DND-41 (cell line): ENCODE results near the gene MRPS10.

Source experiments
- ATAC-seq: fragments of 200-7000 bp; cut with Tn5 transposase; 3 replicates; pipeline ENCODE4 v1.9.1; 2021; ENCODE audit warnings: low read depth; ENCODE audit not compliant: insufficient read depth
- DNase-seq: peaks from one replicate; pipeline ENCODE4 v3.0.0-alpha.2; 2020
- H2AFZ ChIP-seq: 2 replicates; pipeline ENCODE4 v1.6.0; 2012; ENCODE audit warnings: low read depth, low read length
- H3K27ac ChIP-seq: 2 replicates; pipeline ENCODE4 v1.5.1; 2012; ENCODE audit warnings: low read length, inconsistent platforms
- H3K27me3 ChIP-seq: fragments of 200-600 bp; sonication (generic); 2 replicates; pipeline ENCODE4 v1.6.0; 2012; ENCODE audit warnings: low read length, mild to moderate bottlenecking, inconsistent platforms; ENCODE audit not compliant: insufficient read depth, poor library complexity
- H3K36me3 ChIP-seq: 2 replicates; pipeline ENCODE4 v1.5.1; 2012; ENCODE audit warnings: low read length, inconsistent platforms; ENCODE audit not compliant: insufficient read depth
- H3K4me1 ChIP-seq: 2 replicates; pipeline ENCODE4 v1.5.1; 2012; ENCODE audit warnings: mild to moderate bottlenecking, low read length; ENCODE audit not compliant: insufficient read depth
- H3K4me2 ChIP-seq: 2 replicates; pipeline ENCODE4 v1.6.0; 2012; ENCODE audit warnings: mild to moderate bottlenecking, moderate library complexity, low read length, inconsistent platforms; ENCODE audit not compliant: insufficient read depth
- H3K4me3 ChIP-seq, 2 experiments: fragments of 200-600 bp in 1 of 2; shearing (Covaris generic) in 1 of 2; 2 replicates each; pipeline ENCODE4 v1.5.1; 2012 to 2016; ENCODE audit warnings: inconsistent platforms in 2 of 2, low read length in 2 of 2, mild to moderate bottlenecking in 2 of 2, low read depth in 1 of 2, moderate library complexity in 1 of 2
- H3K79me2 ChIP-seq: 2 replicates; pipeline ENCODE4 v1.6.0; 2012; ENCODE audit warnings: low read length, inconsistent platforms; ENCODE audit not compliant: insufficient read depth
- H3K9ac ChIP-seq: 2 replicates; pipeline ENCODE4 v1.6.0; 2012; ENCODE audit warnings: low read depth, mild to moderate bottlenecking, inconsistent platforms, low read length, moderate library complexity
- H3K9me3 ChIP-seq: 2 replicates; pipeline ENCODE4 v1.5.1; 2012; ENCODE audit warnings: low read length, moderate library complexity, mild to moderate bottlenecking, inconsistent platforms; ENCODE audit not compliant: insufficient read depth, severe bottlenecking
- H4K20me1 ChIP-seq: 2 replicates; pipeline ENCODE4 v1.6.0; 2012; ENCODE audit warnings: low read length; ENCODE audit not compliant: insufficient read depth
- EZH2 ChIP-seq: IDR thresholded peaks from 3 replicates; pipeline ENCODE4 v1.6.1; 2012; ENCODE audit warnings: borderline replicate concordance, low read depth, mild to moderate bottlenecking, moderate library complexity, low read length, inconsistent platforms; ENCODE audit not compliant: severe bottlenecking
- TF ChIP-seq, protein P1 (sequence below): IDR thresholded peaks from 2 replicates; pipeline ENCODE4 v1.5.1; 2012; ENCODE audit warnings: borderline replicate concordance, low read length, moderate library complexity, mild to moderate bottlenecking; ENCODE audit not compliant: poor library complexity, severe bottlenecking; ENCODE audit errors: extremely low read depth

MRPS10 gene

GRCh38 chr6:42249279-42249678 is 31.6 kb upstream of the MRPS10 start:
- H3K9me3 ChIP-seq: no peaks in the 10 kb centered on the region
- H2AFZ ChIP-seq: no peak overlapping the region
- H3K9ac ChIP-seq: no peak overlapping the region
- ATAC-seq: no peak
- H3K4me2 ChIP-seq: no peak overlapping the region
- H3K36me3 ChIP-seq: peaks cover 5% of the 10 kb centered on the region; the same call in 1 of the 2 replicates
- no peak overlapping the region for H3K4me3 ChIP-seq
- H3K79me2 ChIP-seq: no peaks in the 10 kb centered on the region
- TF ChIP-seq, protein P1, sequence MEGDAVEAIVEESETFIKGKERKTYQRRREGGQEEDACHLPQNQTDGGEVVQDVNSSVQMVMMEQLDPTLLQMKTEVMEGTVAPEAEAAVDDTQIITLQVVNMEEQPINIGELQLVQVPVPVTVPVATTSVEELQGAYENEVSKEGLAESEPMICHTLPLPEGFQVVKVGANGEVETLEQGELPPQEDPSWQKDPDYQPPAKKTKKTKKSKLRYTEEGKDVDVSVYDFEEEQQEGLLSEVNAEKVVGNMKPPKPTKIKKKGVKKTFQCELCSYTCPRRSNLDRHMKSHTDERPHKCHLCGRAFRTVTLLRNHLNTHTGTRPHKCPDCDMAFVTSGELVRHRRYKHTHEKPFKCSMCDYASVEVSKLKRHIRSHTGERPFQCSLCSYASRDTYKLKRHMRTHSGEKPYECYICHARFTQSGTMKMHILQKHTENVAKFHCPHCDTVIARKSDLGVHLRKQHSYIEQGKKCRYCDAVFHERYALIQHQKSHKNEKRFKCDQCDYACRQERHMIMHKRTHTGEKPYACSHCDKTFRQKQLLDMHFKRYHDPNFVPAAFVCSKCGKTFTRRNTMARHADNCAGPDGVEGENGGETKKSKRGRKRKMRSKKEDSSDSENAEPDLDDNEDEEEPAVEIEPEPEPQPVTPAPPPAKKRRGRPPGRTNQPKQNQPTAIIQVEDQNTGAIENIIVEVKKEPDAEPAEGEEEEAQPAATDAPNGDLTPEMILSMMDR: no peak
- no peak for TF ChIP-seq EZH2
- H4K20me1 ChIP-seq: no peaks in the 10 kb centered on the region
- no peaks in the 10 kb centered on the region for H3K4me1 ChIP-seq
- no peaks in the 10 kb centered on the region for H3K27me3 ChIP-seq
- no peak for DNase-seq
- no peak overlapping the region for H3K27ac ChIP-seq

DNA sequence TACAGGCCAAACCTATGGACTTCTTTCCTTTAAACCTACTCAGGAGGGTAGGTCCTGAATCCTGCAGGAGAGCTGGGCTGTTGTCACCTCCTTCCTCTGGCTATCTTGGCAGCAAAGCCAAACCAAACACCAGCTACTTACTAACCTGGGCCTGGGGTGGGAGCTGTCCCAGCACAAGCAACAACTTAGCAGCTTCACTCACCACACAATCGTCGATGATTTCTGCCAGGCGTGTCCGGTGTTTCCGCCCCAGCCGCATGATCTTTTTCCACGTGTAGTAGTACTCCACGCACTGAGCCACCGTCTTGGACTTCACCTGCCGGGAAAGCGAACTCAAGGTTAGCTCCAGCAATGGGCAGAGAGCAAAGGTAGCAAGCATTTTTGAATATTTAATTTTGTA is 25.4 kb upstream of the MRPS10 start:
- Histone ChIP-seq H3K79me2 (no peaks in the 10 kb centered on the region), H3K27me3 (no peaks in the 10 kb centered on the region), H3K4me1 (no peaks in the 10 kb centered on the region), H4K20me1 (no peaks in the 10 kb centered on the region), H3K4me2 (no peak overlapping the region), H3K27ac (no peak overlapping the region), H3K4me3 (no peak overlapping the region), H3K36me3 (peaks cover 18% of the 10 kb centered on the region), H3K9me3 (no peaks in the 10 kb centered on the region), H2AFZ (no peak overlapping the region), H3K9ac (no peak overlapping the region)
- no peak for DNase-seq
- TF ChIP-seq, protein P1: no peak
- no peak for TF ChIP-seq EZH2
- no peak for ATAC-seq

DNA sequence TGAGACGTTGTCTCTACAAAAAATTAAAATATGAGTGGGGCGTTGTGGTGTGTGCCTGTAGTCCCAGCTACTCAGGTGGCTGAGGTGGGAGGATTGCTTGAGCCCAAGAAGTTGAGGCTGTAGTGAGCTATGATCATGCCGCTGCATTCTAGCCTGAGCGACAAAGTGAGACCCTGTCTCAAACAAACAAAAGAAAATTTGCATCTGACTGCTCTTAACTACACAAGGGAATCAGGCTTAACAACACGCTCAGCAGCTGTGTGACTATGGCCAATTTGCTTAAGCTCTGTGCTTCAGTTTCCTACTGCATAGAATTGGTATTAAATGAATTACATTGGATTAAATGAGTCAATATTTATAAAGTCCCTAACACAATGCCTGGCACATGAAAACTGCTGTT is 24.3 kb upstream of the MRPS10 start:
- no peak overlapping the region for H2AFZ ChIP-seq
- ATAC-seq (no peak), DNase-seq (no peak)
- H3K36me3 ChIP-seq: peaks cover 18% of the 10 kb centered on the region
- H3K9ac ChIP-seq: no peak overlapping the region
- H4K20me1 ChIP-seq: no peaks in the 10 kb centered on the region
- H3K4me1 ChIP-seq: no peaks in the 10 kb centered on the region
- no peaks in the 10 kb centered on the region for H3K9me3 ChIP-seq
- no peak overlapping the region for H3K4me3 ChIP-seq
- no peak for TF ChIP-seq EZH2
- TF ChIP-seq, protein P1: no peak
- H3K27me3 ChIP-seq: no peaks in the 10 kb centered on the region
- no peaks in the 10 kb centered on the region for H3K79me2 ChIP-seq
- no peak overlapping the region for H3K4me2 ChIP-seq
- no peak overlapping the region for H3K27ac ChIP-seq
